Kidney (tissue), 14 donors: ENCODE measurements around the gene PALD1. TPM values are rescaled to one million over a fixed set of nuclear protein-coding genes. Genes with fewer than 3 reads are reported as not detected.

Source experiments
- DNase-seq, 5 donors: peaks; one replicate each; pipeline ENCODE4 v3.0.0-alpha.2; 2013 to 2020
- FAIRE-seq: peaks from 2 replicates; lab custom pipeline; 2012; peaks lifted over from hg19 to GRCh38; lab: Jason Lieb, UNC
- H3K27ac ChIP-seq, 2 donors: one replicate each; pipeline ENCODE4 v1.7.0; 2013; ENCODE audit warnings: low read depth in 2 of 2, low read length in 2 of 2, inconsistent platforms in 1 of 2
- H3K27me3 ChIP-seq: one replicate; pipeline ENCODE4 v1.7.1; 2013; ENCODE audit warnings: low read length, inconsistent platforms; ENCODE audit not compliant: control insufficient read depth, insufficient read depth
- H3K36me3 ChIP-seq, 3 donors: one replicate each; pipeline versions ENCODE4 v1.7.0 to v1.7.1; 2013; ENCODE audit warnings: low read length in 3 of 3, control low read depth in 1 of 3, inconsistent platforms in 1 of 3; ENCODE audit not compliant: insufficient read depth in 3 of 3, control insufficient read depth in 2 of 3
- H3K4me1 ChIP-seq, 3 donors: one replicate each; pipeline versions ENCODE4 v1.7.0 to v1.7.1; 2013; ENCODE audit warnings: low read length in 3 of 3, inconsistent platforms in 1 of 3, low read depth in 1 of 3; ENCODE audit not compliant: control insufficient read depth in 2 of 3, insufficient read depth in 2 of 3
- H3K4me3 ChIP-seq, 3 donors: one replicate each; pipeline versions ENCODE4 v1.7.0 to v1.8.1; 2013; ENCODE audit warnings: low read length in 3 of 3, control low read depth in 1 of 3, inconsistent platforms in 1 of 3
- H3K9ac ChIP-seq, 3 donors: one replicate each; pipeline versions ENCODE4 v1.7.0 to v1.7.1; 2013; ENCODE audit warnings: low read length in 3 of 3, control low read depth in 1 of 3, inconsistent platforms in 1 of 3
- H3K9me3 ChIP-seq, 3 donors: one replicate each; pipeline versions ENCODE4 v1.7.0 to v1.7.1; 2013; ENCODE audit warnings: low read length in 3 of 3, control low read depth in 1 of 3, inconsistent platforms in 1 of 3; ENCODE audit not compliant: control insufficient read depth in 2 of 3, insufficient read depth in 1 of 3
- intact Hi-C: fragments of 100-400 bp; cut with DNase I; formaldehyde crosslinking; loops from one replicate; pipeline ENCODE4 v1.11.1; 2022
- polyA plus RNA-seq: library from polyadenylated mRNA; stranded (reverse); fragments of 350-450 nt; fragmentation: Illumina TruSeq; extraction: RNeasy Lipid Tissue Mini Kit (QIAGEN cat#74804); gene quantifications from one replicate; pipeline ENCODE4 v1.2.3, GENCODE V29; 2014; ENCODE audit warnings: low read depth, low replicate concordance; ENCODE audit not compliant: insufficient read depth
- total RNA-seq: library from RNA; stranded (reverse); fragmentation: NEBNext Ultra II Directional; extraction: Animal tissue kit (Norgen Biotek cat#: 25700); gene quantifications from one replicate; pipeline ENCODE4 v1.2.1, GENCODE V29; 2021
- TF ChIP-seq, protein P1 (sequence below): IDR thresholded peaks from 3 replicates; pipeline ENCODE4 v1.5.1; 2012; ENCODE audit warnings: mild to moderate bottlenecking, moderate library complexity, borderline replicate concordance; ENCODE audit not compliant: insufficient read depth; ENCODE audit errors: extremely low read depth
- donor health status: control.
- donor health status: control.
- donor health status: control.
- donor health status: control.
- donor health status: control.
- donor health status: DM: yes; HTN: yes; CAD: no.
- donor health status: Normal renal cell carcinoma (clear cell type).

PALD1 gene
- total and polyA plus RNA-seq, 2 donors from 2014 or later: 3.0 to 14.4 TPM

DNA sequence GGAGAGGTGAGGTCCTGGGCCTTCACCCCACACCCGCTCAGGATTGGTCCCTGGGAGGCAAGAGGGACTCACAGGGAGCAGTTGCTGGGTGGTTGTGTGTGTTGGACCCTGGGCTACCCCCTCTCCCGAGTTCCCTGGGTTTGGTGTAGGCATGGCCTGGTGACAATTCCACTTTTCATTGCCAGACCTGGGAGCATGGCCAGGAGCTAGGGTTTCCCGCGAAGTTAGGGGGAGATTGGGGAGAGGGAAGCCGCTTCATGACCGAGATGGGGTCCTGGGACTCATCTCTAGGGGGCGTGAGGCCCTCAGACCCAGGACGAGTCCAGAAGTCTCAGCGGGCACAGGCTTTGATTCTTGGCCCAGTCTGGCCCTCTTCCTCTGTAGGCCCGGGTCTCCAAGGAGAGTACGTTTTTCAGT is 606 bp downstream of the PALD1 start:
- H3K9me3 ChIP-seq: no peaks in the 10 kb centered on the region
- H3K4me1 ChIP-seq: peaks cover 0 to 23% (median 0%) of the 10 kb centered on the region in 3 donors
- H3K4me3 ChIP-seq: peak overlapping the region; percentile 46 to 67 (median 66)
- intact Hi-C loops: no loop called here
- H3K9ac ChIP-seq: peak overlapping the region in 2 of 3 donors; percentile 48 to 59
- H3K27me3 ChIP-seq: no peaks in the 10 kb centered on the region
- no peaks in the 10 kb centered on the region for H3K36me3 ChIP-seq
- H3K27ac ChIP-seq: peak overlapping the region; percentile 32 to 57
- TF ChIP-seq, protein P1, sequence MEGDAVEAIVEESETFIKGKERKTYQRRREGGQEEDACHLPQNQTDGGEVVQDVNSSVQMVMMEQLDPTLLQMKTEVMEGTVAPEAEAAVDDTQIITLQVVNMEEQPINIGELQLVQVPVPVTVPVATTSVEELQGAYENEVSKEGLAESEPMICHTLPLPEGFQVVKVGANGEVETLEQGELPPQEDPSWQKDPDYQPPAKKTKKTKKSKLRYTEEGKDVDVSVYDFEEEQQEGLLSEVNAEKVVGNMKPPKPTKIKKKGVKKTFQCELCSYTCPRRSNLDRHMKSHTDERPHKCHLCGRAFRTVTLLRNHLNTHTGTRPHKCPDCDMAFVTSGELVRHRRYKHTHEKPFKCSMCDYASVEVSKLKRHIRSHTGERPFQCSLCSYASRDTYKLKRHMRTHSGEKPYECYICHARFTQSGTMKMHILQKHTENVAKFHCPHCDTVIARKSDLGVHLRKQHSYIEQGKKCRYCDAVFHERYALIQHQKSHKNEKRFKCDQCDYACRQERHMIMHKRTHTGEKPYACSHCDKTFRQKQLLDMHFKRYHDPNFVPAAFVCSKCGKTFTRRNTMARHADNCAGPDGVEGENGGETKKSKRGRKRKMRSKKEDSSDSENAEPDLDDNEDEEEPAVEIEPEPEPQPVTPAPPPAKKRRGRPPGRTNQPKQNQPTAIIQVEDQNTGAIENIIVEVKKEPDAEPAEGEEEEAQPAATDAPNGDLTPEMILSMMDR: no peak
- FAIRE-seq (no peak), DNase-seq (peak in 1 of 5 donors; percentile 32)

DNA sequence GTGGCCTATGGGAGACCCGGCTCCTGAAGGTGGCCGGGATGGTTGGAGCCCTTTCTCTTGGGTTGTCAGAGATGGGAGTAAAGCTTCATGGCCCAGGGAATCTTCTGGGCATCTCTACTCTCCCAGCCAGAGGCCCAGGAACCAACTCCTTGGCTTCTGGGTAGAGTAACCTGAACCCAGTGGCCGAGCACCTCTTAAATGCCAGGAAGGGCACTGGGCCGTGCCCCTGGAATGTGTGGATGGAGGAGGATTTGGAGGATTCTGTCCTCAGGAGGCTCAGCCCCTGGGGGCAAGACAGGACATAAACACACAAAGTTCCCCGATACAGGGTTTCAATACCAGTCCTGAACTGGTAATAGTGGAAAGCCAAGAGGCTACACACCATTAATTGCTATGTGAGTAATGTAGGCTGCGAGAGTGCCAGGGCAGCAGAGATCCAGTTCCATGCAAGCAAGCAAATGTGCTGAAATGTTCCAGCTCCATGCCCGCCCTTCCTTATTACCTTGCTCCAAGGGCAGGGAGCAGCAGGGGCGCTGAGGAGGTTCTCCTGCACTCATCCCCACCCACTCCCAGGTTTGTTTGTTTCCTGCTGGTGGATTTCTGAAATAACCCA is 1.2 kb downstream of the PALD1 start:
- Histone ChIP-seq H3K27me3 (no peaks in the 10 kb centered on the region), H3K36me3 (no peaks in the 10 kb centered on the region), H3K4me1 (peaks cover 0 to 23% (median 0%) of the 10 kb centered on the region in 3 donors), H3K9me3 (no peaks in the 10 kb centered on the region), H3K9ac (peak overlapping the region in 1 of 3 donors; percentile 59), H3K4me3 (peak overlapping the region; percentile 9 to 67 (median 66)), H3K27ac (peak overlapping the region; percentile 47 to 57)
- TF ChIP-seq, protein P1: no peak
- DNase-seq (peak in 3 of 5 donors; percentile 67 to 83 (median 78)), FAIRE-seq (no peak)
- intact Hi-C loops: no loop called here

DNA sequence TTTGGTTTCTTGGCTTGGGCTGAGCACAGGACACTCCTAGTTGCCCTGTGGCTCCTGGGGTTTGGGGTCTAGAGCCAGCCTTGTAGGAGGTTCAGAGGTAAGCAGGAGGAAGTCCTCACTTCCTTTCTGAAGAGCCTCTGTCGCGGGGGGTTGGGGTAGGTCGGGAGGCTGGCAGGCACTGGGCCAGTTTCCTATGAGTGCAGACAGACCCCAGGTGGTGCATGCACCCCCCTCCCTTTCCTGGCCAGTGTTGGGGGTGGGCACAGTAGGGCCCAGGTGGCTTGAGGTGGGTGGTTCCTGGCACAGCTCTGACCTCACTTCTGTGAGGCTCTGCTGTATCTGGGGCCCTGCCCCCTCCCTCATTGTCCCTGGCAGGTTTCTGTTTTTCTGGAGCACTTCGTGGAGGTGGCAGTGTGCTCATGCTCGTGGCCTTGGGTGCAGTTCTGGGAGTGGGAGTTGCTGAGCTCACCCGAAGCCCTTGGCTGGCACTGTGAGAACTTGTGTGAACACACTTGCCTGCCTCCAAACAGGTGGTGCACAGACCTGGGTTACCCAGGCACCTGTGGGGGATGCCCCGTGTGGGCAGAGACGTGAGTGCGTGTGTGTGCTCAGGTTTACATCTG is 1.8 kb downstream of the PALD1 start:
- H3K9me3 ChIP-seq: no peaks in the 10 kb centered on the region
- H3K36me3 ChIP-seq: no peaks in the 10 kb centered on the region
- peak in 2 of 5 donors; percentile 22 to 37 for DNase-seq
- H3K27me3 ChIP-seq: no peaks in the 10 kb centered on the region
- H3K9ac ChIP-seq: peak overlapping the region in 1 of 3 donors; percentile 19
- peak overlapping the region; percentile 19 to 47 for H3K27ac ChIP-seq
- FAIRE-seq: no peak
- peak overlapping the region in 2 of 3 donors; percentile 66 to 67 for H3K4me3 ChIP-seq
- TF ChIP-seq, protein P1: no peak
- H3K4me1 ChIP-seq: peaks cover 0 to 23% (median 0%) of the 10 kb centered on the region in 3 donors
- intact Hi-C loops: no loop called here
